Neuronal stem cell (in vitro differentiated cells): Measurements from ENCODE around the gene RTEL1.

Experiments
- DNase-seq: peaks from one replicate; pipeline ENCODE4 v3.0.0-alpha.2; 2013; ENCODE audit warnings: low spot score
- H2AFZ ChIP-seq: one replicate; pipeline ENCODE4 v1.6.1; 2013; ENCODE audit warnings: mild to moderate bottlenecking, low read length, inconsistent platforms
- H2AK5ac ChIP-seq: 2 replicates; pipeline ENCODE4 v1.6.1; 2013; ENCODE audit warnings: low read depth, mild to moderate bottlenecking, inconsistent platforms, low read length, moderate library complexity, mixed read lengths
- H2BK120ac ChIP-seq: 2 replicates; pipeline ENCODE4 v1.6.1; 2013; ENCODE audit warnings: low read depth, mild to moderate bottlenecking, inconsistent platforms, low read length, moderate library complexity, mixed read lengths
- H2BK12ac ChIP-seq: one replicate; pipeline ENCODE4 v1.6.1; 2013; ENCODE audit warnings: low read length, inconsistent platforms
- H2BK15ac ChIP-seq: 2 replicates; pipeline ENCODE4 v1.6.1; 2013; ENCODE audit warnings: mild to moderate bottlenecking, low read length, inconsistent platforms, mixed read lengths
- H2BK5ac ChIP-seq: one replicate; pipeline ENCODE4 v1.6.1; 2013; ENCODE audit warnings: inconsistent platforms, mild to moderate bottlenecking, low read length, moderate library complexity
- H3K14ac ChIP-seq: one replicate; pipeline ENCODE4 v1.6.1; 2013; ENCODE audit warnings: low read length, inconsistent platforms
- H3K18ac ChIP-seq: 2 replicates; pipeline ENCODE4 v1.6.1; 2013; ENCODE audit warnings: low read length, inconsistent platforms
- H3K23ac ChIP-seq: 2 replicates; pipeline ENCODE4 v1.6.1; 2013; ENCODE audit warnings: low read depth, mild to moderate bottlenecking, mixed read lengths, low read length, inconsistent platforms; ENCODE audit not compliant: poor library complexity
- H3K27ac ChIP-seq: replicated peaks from 3 replicates; pipeline ENCODE4 v1.5.1; 2013; ENCODE audit warnings: low read length, inconsistent platforms
- H3K27me3 ChIP-seq, 3 experiments: 2 replicates each; pipeline ENCODE4 v1.6.1; 2013; ENCODE audit warnings: low read length in 3 of 3, mild to moderate bottlenecking in 2 of 3, inconsistent platforms in 1 of 3, low read depth in 1 of 3, mixed read lengths in 1 of 3, moderate library complexity in 1 of 3; ENCODE audit not compliant: control insufficient read depth in 3 of 3, insufficient read depth in 3 of 3
- H3K36me3 ChIP-seq, 2 donors: replicated peaks in 1 of 2; 2 replicates each; pipeline ENCODE4 v1.6.1; 2013; ENCODE audit warnings: low read length in 2 of 2; ENCODE audit not compliant: control insufficient read depth in 2 of 2, insufficient read depth in 2 of 2
- H3K4ac ChIP-seq: 2 replicates; pipeline ENCODE4 v1.6.1; 2013; ENCODE audit warnings: inconsistent platforms, mild to moderate bottlenecking, low read length, moderate library complexity
- H3K4me1 ChIP-seq, 2 donors: 1 replicate in 1 of 2; 2 replicates in 1 of 2; pipeline ENCODE4 v1.6.1; 2013; ENCODE audit warnings: low read length in 2 of 2, low read depth in 1 of 2; ENCODE audit not compliant: control insufficient read depth in 2 of 2, insufficient read depth in 1 of 2
- H3K4me2 ChIP-seq: one replicate; pipeline ENCODE4 v1.6.1; 2013; ENCODE audit warnings: mild to moderate bottlenecking, low read length, inconsistent platforms; ENCODE audit not compliant: insufficient read depth, poor library complexity, severe bottlenecking
- H3K4me3 ChIP-seq, 2 donors: 2 replicates each; pipeline ENCODE4 v1.5.1; 2013; ENCODE audit warnings: low read length in 2 of 2, mild to moderate bottlenecking in 2 of 2, inconsistent platforms in 1 of 2, moderate library complexity in 1 of 2
- H3K79me1 ChIP-seq: one replicate; pipeline ENCODE4 v1.6.1; 2013; ENCODE audit warnings: low read depth, mild to moderate bottlenecking, inconsistent platforms, low read length, moderate library complexity
- H3K9ac ChIP-seq: one replicate; pipeline ENCODE4 v1.6.1; 2013; ENCODE audit warnings: mild to moderate bottlenecking, low read depth, low read length, inconsistent platforms; ENCODE audit not compliant: poor library complexity
- H3K9me3 ChIP-seq, 2 donors: replicated peaks in 1 of 2; 2 replicates each; pipeline versions ENCODE3 to v1.6.1; 2013; ENCODE audit warnings: low read length in 2 of 2, mild to moderate bottlenecking in 2 of 2, inconsistent platforms in 1 of 2, low read depth in 1 of 2, mixed read lengths in 1 of 2, moderate library complexity in 1 of 2; ENCODE audit not compliant: control insufficient read depth in 2 of 2, insufficient read depth in 1 of 2
- H4K8ac ChIP-seq: one replicate; pipeline ENCODE4 v1.6.1; 2013; ENCODE audit warnings: low read depth, mild to moderate bottlenecking, inconsistent platforms, low read length, moderate library complexity
- H4K91ac ChIP-seq: one replicate; pipeline ENCODE4 v1.6.1; 2013; ENCODE audit warnings: low read length, low read depth, mild to moderate bottlenecking, inconsistent platforms; ENCODE audit not compliant: poor library complexity
- WGBS, 2 donors: extraction: QIAGEN DNeasy Blood & Tissue Kit; methylation state at CpG; one replicate each; pipeline ENCODE4 v1.1.7; 2013; ENCODE audit warnings: missing lambda C conversion rate in 2 of 2, mixed read lengths in 1 of 2; ENCODE audit not compliant: insufficient read length in 2 of 2, insufficient replicate concordance in 1 of 2; ENCODE audit errors: extremely low coverage in 2 of 2; 5-methylcytosine and 5-hydroxymethylcytosine counted together

RTEL1 gene

GRCh38 chr20:63690003-63690897 is 32.1 kb downstream of the RTEL1 start:
- Histone ChIP-seq H3K4me1 (peaks cover 12 to 17% of the 10 kb centered on the region in 2 donors), H2AFZ (no peak overlapping the region), H3K14ac (no peak overlapping the region), H2BK15ac (peak overlapping the region; percentile 75), H3K36me3 (peaks cover 0 to 22% of the 10 kb centered on the region in 2 donors), H3K4me2 (peak overlapping the region; percentile 11), H3K79me1 (no peaks in the 10 kb centered on the region), H3K27me3 (no peaks in the 10 kb centered on the region), H3K4ac (no peak overlapping the region), H3K9me3 (peaks cover 0 to 3% of the 10 kb centered on the region in 2 donors), H3K9ac (no peak overlapping the region), H3K27ac (no peak overlapping the region), H2BK5ac (no peak overlapping the region), H4K91ac (no peak overlapping the region), H4K8ac (no peak overlapping the region), H2BK120ac (no peak overlapping the region), H3K23ac (peak overlapping the region; percentile 31), H2AK5ac (peak overlapping the region; percentile 70), H3K18ac (peak overlapping the region; percentile 38), H2BK12ac (no peak overlapping the region), H3K4me3 (no peak overlapping the region)
- no peak for DNase-seq
- no CpG with 5 or more reads among the region's 40 CpGs for WGBS, 2 donors

GRCh38 chr20:63690898-63691710 is 33.0 kb downstream of the RTEL1 start:
- Histone ChIP-seq H3K27me3 (no peaks in the 10 kb centered on the region), H3K79me1 (no peaks in the 10 kb centered on the region), H3K4me3 (no peak overlapping the region), H3K27ac (no peak overlapping the region), H2BK120ac (no peak overlapping the region), H3K23ac (peak overlapping the region; percentile 3), H4K8ac (no peak overlapping the region), H2BK12ac (no peak overlapping the region), H3K4me1 (peaks cover 11 to 14% of the 10 kb centered on the region in 2 donors), H2AK5ac (no peak overlapping the region), H2BK15ac (no peak overlapping the region), H3K4ac (no peak overlapping the region), H3K14ac (no peak overlapping the region), H3K9ac (no peak overlapping the region), H2BK5ac (no peak overlapping the region), H3K36me3 (peaks cover 0 to 30% of the 10 kb centered on the region in 2 donors), H3K18ac (peak overlapping the region; percentile 2), H2AFZ (no peak overlapping the region), H3K9me3 (peaks cover 0 to 3% of the 10 kb centered on the region in 2 donors), H3K4me2 (no peak overlapping the region), H4K91ac (no peak overlapping the region)
- DNase-seq = no peak
- WGBS, 2 donors = no CpG with 5 or more reads among the region's 24 CpGs

GRCh38 chr20:63691711-63692435 is 33.8 kb downstream of the RTEL1 start:
- no peak for DNase-seq
- Histone ChIP-seq H3K36me3 (peaks cover 0 to 35% of the 10 kb centered on the region in 2 donors), H3K18ac (no peak overlapping the region), H3K4me3 (no peak overlapping the region), H3K4ac (no peak overlapping the region), H3K79me1 (peaks cover 3% of the 10 kb centered on the region), H4K8ac (peak overlapping the region; percentile 92), H3K27me3 (no peaks in the 10 kb centered on the region), H2AFZ (no peak overlapping the region), H3K14ac (peak overlapping the region; percentile 6), H3K27ac (no peak overlapping the region), H3K9ac (no peak overlapping the region), H2BK12ac (peak overlapping the region; percentile 22), H2BK5ac (peak overlapping the region; percentile 35), H2BK120ac (no peak overlapping the region), H3K4me1 (peaks cover 6 to 10% of the 10 kb centered on the region in 2 donors), H2AK5ac (peak overlapping the region; percentile 70), H3K4me2 (no peak overlapping the region), H2BK15ac (no peak overlapping the region), H4K91ac (no peak overlapping the region), H3K9me3 (peaks cover 0 to 2% of the 10 kb centered on the region in 2 donors), H3K23ac (peak overlapping the region; percentile 3)
- no CpG with 5 or more reads among the region's 21 CpGs for WGBS, 2 donors
